Measurements from ENCODE around the gene PPP1R37. TPM values are rescaled to one million over a fixed set of nuclear protein-coding genes. Genes with fewer than 3 reads are reported as not detected.

The PPP1R37 gene
- total and polyA plus RNA-seq, 2 of the 13 experiments (the other 11 are each of a cell fraction or from before 2014, with no cell fraction given), result 9.0 to 14.3 TPM

- no peak for TF ChIP-seq ZSCAN20 (CRISPR knock-in tag; IDR thresholded peaks at IDR 0.05; ENCODE audit: borderline replicate concordance)
- TF ChIP-seq ZNF10 (CRISPR knock-in tag; IDR thresholded peaks at IDR 0.05; ENCODE audit: borderline replicate concordance, low read depth), result no peak
- TF ChIP-seq SMC3 (IDR thresholded peaks at IDR 0.05; ENCODE audit: low read length), result no peak
- no peak for TF ChIP-seq ZNF543 (CRISPR knock-in tag; IDR thresholded peaks at IDR 0.05)
- TF ChIP-seq, protein P1, sequence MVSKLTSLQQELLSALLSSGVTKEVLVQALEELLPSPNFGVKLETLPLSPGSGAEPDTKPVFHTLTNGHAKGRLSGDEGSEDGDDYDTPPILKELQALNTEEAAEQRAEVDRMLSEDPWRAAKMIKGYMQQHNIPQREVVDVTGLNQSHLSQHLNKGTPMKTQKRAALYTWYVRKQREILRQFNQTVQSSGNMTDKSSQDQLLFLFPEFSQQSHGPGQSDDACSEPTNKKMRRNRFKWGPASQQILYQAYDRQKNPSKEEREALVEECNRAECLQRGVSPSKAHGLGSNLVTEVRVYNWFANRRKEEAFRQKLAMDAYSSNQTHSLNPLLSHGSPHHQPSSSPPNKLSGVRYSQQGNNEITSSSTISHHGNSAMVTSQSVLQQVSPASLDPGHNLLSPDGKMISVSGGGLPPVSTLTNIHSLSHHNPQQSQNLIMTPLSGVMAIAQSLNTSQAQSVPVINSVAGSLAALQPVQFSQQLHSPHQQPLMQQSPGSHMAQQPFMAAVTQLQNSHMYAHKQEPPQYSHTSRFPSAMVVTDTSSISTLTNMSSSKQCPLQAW (CRISPR knock-in tag; IDR thresholded peaks at IDR 0.05), result no peak
- TF ChIP-seq, protein P2, sequence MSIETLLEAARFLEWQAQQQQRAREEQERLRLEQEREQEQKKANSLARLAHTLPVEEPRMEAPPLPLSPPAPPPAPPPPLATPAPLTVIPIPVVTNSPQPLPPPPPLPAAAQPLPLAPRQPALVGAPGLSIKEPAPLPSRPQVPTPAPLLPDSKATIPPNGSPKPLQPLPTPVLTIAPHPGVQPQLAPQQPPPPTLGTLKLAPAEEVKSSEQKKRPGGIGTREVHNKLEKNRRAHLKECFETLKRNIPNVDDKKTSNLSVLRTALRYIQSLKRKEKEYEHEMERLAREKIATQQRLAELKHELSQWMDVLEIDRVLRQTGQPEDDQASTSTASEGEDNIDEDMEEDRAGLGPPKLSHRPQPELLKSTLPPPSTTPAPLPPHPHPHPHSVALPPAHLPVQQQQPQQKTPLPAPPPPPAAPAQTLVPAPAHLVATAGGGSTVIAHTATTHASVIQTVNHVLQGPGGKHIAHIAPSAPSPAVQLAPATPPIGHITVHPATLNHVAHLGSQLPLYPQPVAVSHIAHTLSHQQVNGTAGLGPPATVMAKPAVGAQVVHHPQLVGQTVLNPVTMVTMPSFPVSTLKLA (IDR thresholded peaks at IDR 0.05), result no peak
- no peak for TF ChIP-seq NR2F1 (CRISPR knock-in tag; IDR thresholded peaks at IDR 0.05)
- TF ChIP-seq ZNF768 (CRISPR knock-in tag; IDR thresholded peaks at IDR 0.05), result peak; percentile 55; the same call in 1 of the 2 replicates
- TF ChIP-seq HNRNPK (IDR thresholded peaks at IDR 0.05; ENCODE audit: low read depth, low read length, poor library complexity, severe bottlenecking), result peak; percentile 18
- TF ChIP-seq SMYD3 (CRISPR knock-in tag; IDR thresholded peaks at IDR 0.05), result no peak
- no peak for TF ChIP-seq ZNF773 (CRISPR knock-in tag; IDR thresholded peaks at IDR 0.05; ENCODE audit: borderline replicate concordance)
- TF ChIP-seq SMARCE1 (IDR thresholded peaks at IDR 0.05; ENCODE audit: borderline replicate concordance), result no peak
- no peak for TF ChIP-seq ZNF800 (CRISPR knock-in tag; IDR thresholded peaks at IDR 0.05)
- TF ChIP-seq ZFX (CRISPR knock-in tag; IDR thresholded peaks at IDR 0.05; ENCODE audit: low read depth), result 0 out of 2 replicates have a peak, but pooled peaks have one; percentile 17
- TF ChIP-seq, protein P3, sequence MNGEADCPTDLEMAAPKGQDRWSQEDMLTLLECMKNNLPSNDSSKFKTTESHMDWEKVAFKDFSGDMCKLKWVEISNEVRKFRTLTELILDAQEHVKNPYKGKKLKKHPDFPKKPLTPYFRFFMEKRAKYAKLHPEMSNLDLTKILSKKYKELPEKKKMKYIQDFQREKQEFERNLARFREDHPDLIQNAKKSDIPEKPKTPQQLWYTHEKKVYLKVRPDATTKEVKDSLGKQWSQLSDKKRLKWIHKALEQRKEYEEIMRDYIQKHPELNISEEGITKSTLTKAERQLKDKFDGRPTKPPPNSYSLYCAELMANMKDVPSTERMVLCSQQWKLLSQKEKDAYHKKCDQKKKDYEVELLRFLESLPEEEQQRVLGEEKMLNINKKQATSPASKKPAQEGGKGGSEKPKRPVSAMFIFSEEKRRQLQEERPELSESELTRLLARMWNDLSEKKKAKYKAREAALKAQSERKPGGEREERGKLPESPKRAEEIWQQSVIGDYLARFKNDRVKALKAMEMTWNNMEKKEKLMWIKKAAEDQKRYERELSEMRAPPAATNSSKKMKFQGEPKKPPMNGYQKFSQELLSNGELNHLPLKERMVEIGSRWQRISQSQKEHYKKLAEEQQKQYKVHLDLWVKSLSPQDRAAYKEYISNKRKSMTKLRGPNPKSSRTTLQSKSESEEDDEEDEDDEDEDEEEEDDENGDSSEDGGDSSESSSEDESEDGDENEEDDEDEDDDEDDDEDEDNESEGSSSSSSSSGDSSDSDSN (CRISPR knock-in tag; IDR thresholded peaks at IDR 0.05), result peak; percentile 33; the same call in 1 of the 2 replicates
- TF ChIP-seq ZNF431 (CRISPR knock-in tag; IDR thresholded peaks at IDR 0.05; ENCODE audit: borderline replicate concordance, low read depth), result no peak
- TF ChIP-seq SNAI1 (CRISPR knock-in tag; IDR thresholded peaks at IDR 0.05; ENCODE audit: borderline replicate concordance), result no peak
- no peak for TF ChIP-seq ZNF335 (CRISPR knock-in tag; IDR thresholded peaks at IDR 0.05)
- no peak for TF ChIP-seq ZFP90 (CRISPR knock-in tag; IDR thresholded peaks at IDR 0.05; ENCODE audit: borderline replicate concordance)
These were observed 68.1 kb downstream of the PPP1R37 start, which contains the start of gene NKPD1 (continued) for GRCh38 chr19:45160870-45161737.

All from HepG2 (cell line).